LNCaP clone FGC (cell line): Measurements from ENCODE around the gene NOS1.

Experiments used
- DNase-seq: peaks from one replicate; pipeline ENCODE4 v3.0.0-alpha.2; 2011; ENCODE audit warnings: low read depth
- H3K4me3 ChIP-seq: 2 replicates; pipeline ENCODE4 v1.5.1; 2011; ENCODE audit warnings: mild to moderate bottlenecking, low read depth, low read length, control low read depth
- CTCF ChIP-seq: IDR thresholded peaks from 2 replicates; pipeline ENCODE4 v1.5.1; 2012; ENCODE audit warnings: mild to moderate bottlenecking; ENCODE audit not compliant: control insufficient read depth, insufficient read depth; ENCODE audit errors: extremely low read depth

NOS1 gene

GRCh38 chr12:117261247-117261646, 100.2 kb downstream of the NOS1 start:
- H3K4me3 ChIP-seq, result no peak overlapping the region
- TF ChIP-seq CTCF, result no peak
- DNase-seq, result no peak

- TF ChIP-seq CTCF, result no peak
- no peak for DNase-seq
- no peak overlapping the region for H3K4me3 ChIP-seq
Observed at GRCh38 chr12:117255386-117255785, 106.0 kb downstream of the NOS1 start.

GRCh38 chr12:117243488-117243887, 117.9 kb downstream of the NOS1 start:
- H3K4me3 ChIP-seq, result no peak overlapping the region
- TF ChIP-seq CTCF, result no peak
- DNase-seq, result no peak

GRCh38 chr12:117241697-117242096, 119.7 kb downstream of the NOS1 start:
- no peak for TF ChIP-seq CTCF
- H3K4me3 ChIP-seq, result no peak overlapping the region
- DNase-seq, result no peak

- no peak overlapping the region for H3K4me3 ChIP-seq
- DNase-seq, result no peak
- no peak for TF ChIP-seq CTCF
Observed at GRCh38 chr12:117240081-117240755, 121.2 kb downstream of the NOS1 start.

GRCh38 chr12:117236456-117237001, 124.9 kb downstream of the NOS1 start:
- peak; percentile 18 for DNase-seq

More at GRCh38 chr12:117236456-117237001, 124.9 kb downstream of the NOS1 start:
- peak; percentile 69 for TF ChIP-seq CTCF
- no peak overlapping the region for H3K4me3 ChIP-seq
